Measurements from ENCODE around the gene ATF6. TPM values are rescaled to one million over a fixed set of nuclear protein-coding genes. Genes with fewer than 3 reads are reported as not detected.

ATF6 gene
- total RNA-seq, 1 donor from 2014 or later: 31.0 TPM

DNA sequence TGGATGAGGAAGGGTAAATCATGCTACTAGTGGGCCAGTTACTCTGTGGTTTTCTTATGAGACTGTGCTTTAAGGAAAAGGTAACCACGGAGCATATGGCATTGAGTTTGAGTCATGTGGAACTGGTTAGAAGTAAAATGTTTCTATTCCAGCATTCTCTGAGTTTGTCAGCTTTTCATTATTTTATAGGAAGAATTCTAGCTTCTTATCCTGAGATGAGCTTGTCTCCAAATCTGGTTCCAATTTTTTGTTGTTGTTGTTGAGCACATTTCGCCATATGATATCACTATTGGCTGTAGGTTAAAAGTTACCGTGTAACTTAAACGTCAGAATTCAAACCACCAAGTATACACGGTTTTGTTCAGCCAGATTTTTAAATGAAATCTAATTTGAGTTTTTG is 69.9 kb downstream of the ATF6 start:
- no peak for DNase-seq

DNA sequence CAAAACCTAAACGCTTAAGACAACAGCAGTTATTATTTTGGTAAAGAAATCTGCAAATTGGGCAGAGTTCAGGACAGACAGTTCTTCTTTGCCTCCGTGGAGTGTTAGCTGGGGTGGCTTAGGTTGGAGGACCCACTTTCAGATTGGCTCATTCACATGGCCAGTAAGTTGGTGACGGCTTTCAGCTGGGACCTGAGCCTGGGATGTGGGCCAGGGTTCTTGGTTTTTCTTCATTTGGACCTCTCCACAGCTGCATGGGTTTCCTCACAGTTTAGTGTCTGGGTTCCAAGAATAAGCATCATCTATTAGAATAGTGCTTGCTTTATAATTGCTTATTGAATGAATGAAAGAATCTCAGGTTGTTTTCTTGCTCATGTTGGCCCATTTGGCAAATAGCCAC is 72.2 kb downstream of the ATF6 start:
- no peak for DNase-seq

GRCh38 chr1:161838885-161839284 is 72.8 kb downstream of the ATF6 start:
- DNase-seq: no peak

GRCh38 chr1:161839591-161839990 is 73.5 kb downstream of the ATF6 start:
- DNase-seq: no peak

GRCh38 chr1:161840363-161840762 is 74.2 kb downstream of the ATF6 start:
- DNase-seq: no peak

- DNase-seq: no peak
Observed at GRCh38 chr1:161843156-161843555, 77.0 kb downstream of the ATF6 start.

DNA sequence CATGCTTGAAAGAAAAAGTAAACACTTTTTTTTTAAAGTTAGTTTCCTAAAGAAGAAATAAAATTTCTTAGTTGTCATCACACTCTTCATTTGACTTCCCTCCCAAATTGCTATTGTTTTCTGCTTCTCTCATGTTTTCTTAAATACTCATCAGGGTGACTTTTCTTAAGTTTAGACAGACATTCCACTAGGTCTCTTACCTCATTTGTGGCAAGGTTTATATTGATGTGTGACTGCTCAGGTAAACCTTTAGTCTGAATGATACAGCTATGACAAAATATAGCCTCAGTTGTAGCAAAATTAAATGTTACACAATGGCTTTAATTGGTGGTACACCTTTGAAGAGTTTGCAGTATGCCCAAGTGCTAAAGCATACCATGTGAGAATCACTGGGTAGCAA is 78.6 kb downstream of the ATF6 start:
- DNase-seq: no peak

DNA sequence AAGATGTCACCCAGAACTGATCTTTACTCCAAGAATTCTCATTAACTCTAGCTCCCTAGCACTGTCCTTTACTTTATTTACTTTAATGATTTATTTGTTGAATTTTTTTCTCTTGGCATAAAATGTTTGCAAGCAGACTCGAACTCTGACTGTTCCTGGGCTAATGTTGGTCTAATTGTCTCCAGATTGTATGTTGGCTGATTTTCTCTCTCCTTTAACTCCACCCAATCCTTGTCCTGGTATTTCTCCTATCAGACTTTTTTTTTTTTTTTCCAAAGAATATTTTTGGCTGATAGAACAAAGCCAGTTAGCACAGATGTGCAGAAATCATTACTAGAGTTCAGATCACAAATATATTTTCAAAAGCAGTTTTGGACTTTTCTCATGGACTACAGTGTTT is 82.6 kb downstream of the ATF6 start:
- no peak for DNase-seq

DNA sequence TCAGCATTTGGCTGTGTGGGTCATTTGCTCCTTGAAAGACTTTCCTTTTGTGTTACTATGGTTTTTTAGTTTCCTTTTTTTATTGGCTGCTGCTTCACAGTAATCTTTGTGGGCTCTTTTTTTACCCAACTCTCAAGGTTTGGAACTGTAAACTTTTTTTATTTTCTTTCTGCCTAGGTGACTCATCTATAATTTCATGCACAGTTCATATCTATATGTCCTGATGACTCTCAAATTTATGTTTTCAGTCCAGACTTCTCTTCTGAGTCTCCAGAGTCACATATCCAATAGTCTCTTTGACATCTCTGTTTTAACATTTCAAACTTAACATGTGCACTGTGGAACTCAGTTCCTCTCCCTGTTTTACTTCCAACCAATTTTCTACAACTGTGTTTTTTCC is 83.4 kb downstream of the ATF6 start:
- DNase-seq: no peak

- DNase-seq: no peak
Observed at GRCh38 chr1:161855260-161855659, 89.1 kb downstream of the ATF6 start.

DNA sequence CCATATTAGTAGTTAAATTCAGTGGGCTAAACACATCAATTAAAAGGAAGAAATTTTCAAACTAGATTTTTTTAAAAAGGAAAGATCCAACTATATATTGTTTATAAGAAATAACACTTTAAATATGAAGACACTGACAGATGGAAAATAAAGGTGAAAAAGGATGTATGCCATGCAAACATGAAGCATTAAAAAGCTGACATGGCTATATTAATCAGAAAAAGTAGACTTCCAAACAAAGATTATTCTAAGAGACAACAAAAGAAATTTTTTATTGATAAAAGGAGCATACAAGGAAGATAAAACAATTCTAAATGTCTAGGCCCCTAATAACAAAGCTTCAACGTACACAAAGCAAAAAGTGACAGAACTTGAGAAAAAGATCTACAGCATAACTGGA is 92.2 kb downstream of the ATF6 start:
- DNase-seq: no peak

DNA sequence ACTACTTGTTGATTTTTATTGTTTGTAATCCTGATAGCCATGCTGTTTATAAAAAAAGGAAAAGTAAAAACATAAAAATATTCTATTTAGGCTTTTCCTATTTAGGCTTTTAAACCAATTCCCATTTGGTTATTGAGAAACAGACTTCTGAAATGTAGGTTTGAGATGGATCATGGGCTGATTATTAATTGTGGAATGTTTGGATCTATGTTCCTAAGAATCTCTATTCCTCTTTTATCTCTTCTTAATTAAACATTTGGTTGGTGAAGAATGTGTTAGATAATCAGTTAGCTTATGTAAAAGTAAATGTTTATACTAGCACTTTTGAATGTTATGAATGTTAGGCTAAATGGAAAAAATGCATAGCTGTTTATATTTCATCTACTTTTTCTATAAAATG is 97.4 kb downstream of the ATF6 start:
- no peak for DNase-seq

GRCh38 chr1:161864577-161864976 is 98.5 kb downstream of the ATF6 start:
- no peak for DNase-seq

DNA sequence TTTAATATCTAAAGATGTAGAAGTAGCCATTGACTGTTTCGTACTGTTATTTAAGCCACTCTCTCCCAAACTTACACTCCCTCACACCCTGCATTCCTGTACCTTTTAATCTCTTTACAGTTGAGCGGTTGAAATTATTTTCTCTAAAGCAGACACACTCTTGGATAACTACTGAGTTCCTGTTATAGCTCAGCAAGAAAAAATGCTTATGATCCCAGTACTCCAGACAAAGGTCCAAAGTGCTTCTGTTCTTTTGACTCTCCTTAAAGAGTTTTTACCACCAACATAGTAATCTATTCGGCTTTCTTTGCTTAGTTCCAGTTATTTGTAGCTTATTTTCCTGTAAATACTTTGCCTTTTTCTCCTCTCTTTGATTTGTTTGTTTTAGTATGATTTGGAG is 100.1 kb downstream of the ATF6 start:
- no peak for DNase-seq

- no peak for DNase-seq
Observed at GRCh38 chr1:161868832-161869231, 102.7 kb downstream of the ATF6 start.

GRCh38 chr1:161869291-161869690 is 103.2 kb downstream of the ATF6 start:
- DNase-seq: no peak

DNA sequence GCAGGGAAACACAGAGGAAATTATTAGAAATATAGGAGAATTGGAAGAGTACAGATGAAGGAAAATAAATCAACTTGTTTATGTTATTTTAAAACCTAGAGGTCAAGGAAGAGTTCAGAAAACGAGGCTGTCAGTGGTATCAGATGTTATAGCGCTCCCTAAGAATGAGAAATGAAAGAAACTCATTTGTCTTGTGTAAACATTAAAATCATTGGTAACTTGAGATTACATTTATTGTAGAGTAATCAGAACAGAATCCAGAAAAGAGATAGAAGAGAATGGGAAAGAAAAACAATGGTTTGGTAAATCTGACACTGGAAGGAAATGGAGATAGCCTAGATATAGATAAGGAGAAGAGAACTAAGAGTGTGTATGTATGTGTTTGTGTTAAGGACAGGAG is 106.4 kb downstream of the ATF6 start:
- DNase-seq: no peak

- no peak for DNase-seq
Observed at GRCh38 chr1:161879261-161879660, 113.1 kb downstream of the ATF6 start.

GRCh38 chr1:161884475-161884874 is 118.4 kb downstream of the ATF6 start:
- DNase-seq: no peak

- no peak for DNase-seq
Observed at GRCh38 chr1:161885003-161885402, 118.9 kb downstream of the ATF6 start.

GRCh38 chr1:161885759-161886158 is 119.6 kb downstream of the ATF6 start:
- DNase-seq: no peak

GRCh38 chr1:161886589-161886988 is 120.5 kb downstream of the ATF6 start:
- no peak for DNase-seq

DNA sequence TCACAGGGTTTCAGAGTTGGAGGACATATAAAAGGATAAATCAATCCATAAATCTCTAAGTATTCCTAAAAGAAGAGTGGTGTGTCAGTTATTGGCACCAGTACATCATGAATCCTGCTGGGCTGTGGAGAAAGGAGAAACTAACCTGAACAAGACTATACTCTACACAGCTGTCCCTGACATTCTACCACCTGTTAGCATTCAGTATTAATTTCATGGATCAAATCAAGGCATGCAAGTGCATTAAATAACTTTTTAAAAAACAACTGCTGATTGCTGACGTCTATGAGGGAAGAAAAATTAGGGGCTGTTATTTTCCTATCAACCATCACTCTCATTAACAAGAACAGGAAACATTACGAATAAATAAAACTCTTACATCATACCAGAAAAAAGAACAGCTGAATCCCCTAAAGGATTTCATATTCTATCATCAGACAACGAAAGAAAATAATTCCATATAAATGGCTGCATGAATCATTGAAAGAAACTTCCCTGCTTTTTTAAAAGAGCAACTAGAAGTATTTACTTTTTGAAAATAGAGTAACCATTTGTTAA is 121.7 kb downstream of the ATF6 start:
- no peak for DNase-seq

DNA sequence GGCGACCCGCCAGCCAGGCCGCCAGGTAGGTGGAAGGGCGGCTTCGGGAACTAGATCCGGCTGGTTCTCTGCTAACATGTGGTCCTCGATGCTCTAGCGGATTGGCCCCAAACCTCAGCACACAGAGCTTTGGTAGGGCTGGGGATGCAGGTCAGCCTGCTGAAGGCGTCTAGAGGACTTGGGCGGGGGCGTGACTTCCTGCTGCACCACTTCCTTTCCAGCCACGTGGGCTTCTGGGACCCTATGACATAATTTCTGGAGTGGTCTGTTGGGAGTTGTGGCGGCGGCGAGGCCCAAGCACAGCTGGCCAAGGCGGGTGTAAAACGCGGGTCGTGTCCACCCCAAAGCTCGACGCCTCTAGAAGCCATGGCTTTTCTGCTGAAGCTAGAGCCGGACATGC is 124.5 kb downstream of the ATF6 start:
- no peak for DNase-seq

DNA sequence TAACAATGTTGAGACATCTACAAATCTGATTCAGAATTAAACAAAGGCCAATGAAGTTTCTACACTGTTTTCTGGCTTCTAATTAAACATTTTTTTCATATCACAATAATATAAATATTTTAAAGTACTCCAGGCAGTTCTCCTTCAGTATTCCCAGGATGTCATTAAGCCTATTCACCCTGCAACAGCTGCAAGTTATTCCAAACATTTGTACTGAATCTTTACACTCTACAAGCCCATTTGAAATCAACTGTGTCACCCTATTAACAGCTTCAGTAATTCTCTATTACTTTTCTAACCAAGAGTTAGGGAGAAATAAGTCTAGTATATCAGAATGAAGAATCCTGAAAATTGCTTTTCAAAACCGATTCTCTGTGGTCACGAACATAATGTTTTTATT is 133.0 kb downstream of the ATF6 start:
- DNase-seq: no peak
